HepG2 (cell line): Measurements from ENCODE around the gene BRSK2. TPM values are rescaled to one million over a fixed set of nuclear protein-coding genes. Genes with fewer than 3 reads are reported as not detected.
"Not testable (repeated sequence)": the region's sequence is repeated elsewhere in the genome, so short reads cannot be mapped to it uniquely, and the experiment has no call there.

Experiments used
- ATAC-seq: fragments of 200-7000 bp; cut with Tn5 transposase; 3 replicates; pipeline ENCODE4 v1.9.1; 2020; ENCODE audit warnings: mild to moderate bottlenecking, moderate library complexity
- BruUV-seq: library from RNA; stranded (reverse); fragments of 400-500 nt; replicated peaks from 2 replicates; lab custom pipeline; 2021; lab: Mats Ljungman, UMichigan
- CTCF ChIA-PET: fragments of 300-600 bp; formaldehyde crosslinking; extraction: SDS; loops from one replicate; lab custom pipeline; 2021; ENCODE audit warnings: low total read pairs, inconsistent platforms, low intra/inter-chr PET ratio; lab: Yijun Ruan, JAX
- POLR2A ChIA-PET: fragments of 350-600 bp; sonication (Branson Sonifier 250); formaldehyde crosslinking; loops from one replicate; lab custom pipeline; 2020; ENCODE audit warnings: antibody characterized with exemption, inconsistent platforms; lab: Yijun Ruan, JAX
- DNase-seq: peaks from one replicate; pipeline ENCODE4 v3.0.0-alpha.2; 2015; ENCODE audit warnings: low spot score
- FAIRE-seq: peaks from 3 replicates; lab custom pipeline; 2011; peaks lifted over from hg19 to GRCh38; lab: Jason Lieb, UNC
- H2AFZ ChIP-seq: one replicate; pipeline ENCODE4 v1.6.1; 2011; ENCODE audit warnings: low read length, inconsistent platforms
- H3K27ac ChIP-seq: fragments of 300-600 bp; 3 replicates; pipeline ENCODE4 v1.8.0; 2011; ENCODE audit warnings: mixed run types, mild to moderate bottlenecking, mixed read lengths, low read length, inconsistent platforms; ENCODE audit not compliant: insufficient read depth; ENCODE audit errors: extremely low read length
- H3K27me3 ChIP-seq, 2 experiments: fragments of 200-600 bp in 1 of 2; 2 replicates in 1 of 2; 3 replicates in 1 of 2; pipeline versions ENCODE4 v1.6.0 to v1.8.0; 2011; ENCODE audit warnings: low read length in 2 of 2, mild to moderate bottlenecking in 2 of 2, moderate library complexity in 2 of 2, inconsistent platforms in 1 of 2; ENCODE audit not compliant: insufficient read depth in 2 of 2, control insufficient read depth in 1 of 2
- H3K36me3 ChIP-seq, 2 experiments: fragments of 200-600 bp in 1 of 2; replicated peaks in 1 of 2; 2 replicates in 1 of 2; 3 replicates in 1 of 2; pipeline versions ENCODE4 v1.5.1 to v1.8.0; 2011; ENCODE audit warnings: low read length in 2 of 2, inconsistent platforms in 1 of 2; ENCODE audit not compliant: insufficient read depth in 2 of 2, control insufficient read depth in 1 of 2
- H3K4me1 ChIP-seq: 2 replicates; pipeline ENCODE4 v1.5.1; 2012; ENCODE audit warnings: low read length, inconsistent platforms; ENCODE audit not compliant: insufficient read depth
- H3K4me2 ChIP-seq: 2 replicates; pipeline ENCODE4 v1.6.0; 2011; ENCODE audit warnings: low read depth, low read length, inconsistent platforms
- H3K4me3 ChIP-seq, 3 experiments: fragments of 200-600 bp in 1 of 3; sonication (generic), shearing (Covaris generic) in 1 of 3; replicated peaks in 1 of 3; 2 replicates each; pipeline ENCODE4 v1.5.1; 2011 to 2016; ENCODE audit warnings: low read length in 3 of 3, inconsistent platforms in 2 of 3, low read depth in 2 of 3, mild to moderate bottlenecking in 2 of 3, control low read depth in 1 of 3, mixed read lengths in 1 of 3; ENCODE audit not compliant: insufficient read depth in 1 of 3
- H3K79me2 ChIP-seq: one replicate; pipeline ENCODE4 v1.6.1; 2011; ENCODE audit warnings: low read length, inconsistent platforms; ENCODE audit not compliant: insufficient read depth
- H3K9ac ChIP-seq: 2 replicates; pipeline ENCODE4 v1.6.0; 2011; ENCODE audit warnings: mild to moderate bottlenecking, low read depth, low read length, inconsistent platforms; ENCODE audit not compliant: insufficient read depth
- H3K9me3 ChIP-seq: 2 replicates; pipeline ENCODE4 v1.5.1; 2012; ENCODE audit warnings: mild to moderate bottlenecking, low read length
- H4K20me1 ChIP-seq: 2 replicates; pipeline ENCODE4 v1.6.0; 2011; ENCODE audit warnings: inconsistent platforms, mild to moderate bottlenecking, low read length, moderate library complexity; ENCODE audit not compliant: insufficient read depth
- CEBPB ChIP-seq: IDR thresholded peaks from 2 replicates; pipeline ENCODE4 v1.6.1; 2011; ENCODE audit warnings: low read depth, low read length, improper control_type of control experiment, borderline replicate concordance
- KDM4B ChIP-seq: sonication (generic); formaldehyde crosslinking; IDR thresholded peaks from 2 replicates; pipeline ENCODE4 v1.4.0; 2020; ENCODE audit warnings: missing genetic modification reagents
- KMT2B ChIP-seq: IDR thresholded peaks from 2 replicates; pipeline ENCODE4 v1.6.1; 2016; ENCODE audit warnings: missing genetic modification reagents, missing compliant biosample characterization
- TSC22D2 ChIP-seq: sonication (generic); formaldehyde crosslinking; IDR thresholded peaks from 2 replicates; pipeline ENCODE4 v1.5.1; 2020; ENCODE audit warnings: missing genetic modification reagents, mild to moderate bottlenecking, borderline replicate concordance
- XBP1 ChIP-seq: sonication (generic); formaldehyde crosslinking; IDR thresholded peaks from 2 replicates; pipeline ENCODE4 v1.5.0; 2020; ENCODE audit warnings: missing genetic modification reagents
- ZNF530 ChIP-seq: sonication (generic); formaldehyde crosslinking; IDR thresholded peaks from 2 replicates; pipeline ENCODE4 v1.5.0; 2020; ENCODE audit warnings: low read depth, mild to moderate bottlenecking, missing genetic modification reagents
- WGBS: methylation state at CpG from one replicate; pipeline ENCODE4 v1.1.6; 2017; ENCODE audit warnings: low lambda C conversion rate; 5-methylcytosine and 5-hydroxymethylcytosine counted together
- in situ Hi-C: cut with HindIII; loops from 2 replicates; pipeline ENCODE4 v1.10.0; 2017; ENCODE audit warnings: low pct_unique_long_range_greater_than_20kb; ENCODE audit not compliant: extremely low pct_ligation_motif_present
- intact Hi-C: fragments of 100-400 bp; cut with micrococcal nuclease; formaldehyde crosslinking; loops from one replicate; pipeline ENCODE4 v1.10.0; 2022; ENCODE audit not compliant: unreplicated experiment
- polyA plus RNA-seq, 8 experiments: library from polyadenylated mRNA; depleted of rRNA in 3 of 8; stranded (reverse) in 7 of 8; unstranded in 1 of 8; fragments of >200 nt; fragmentation: Illumina TruSeq in 4 of 8; extraction: Trizol in 4 of 8; gene quantifications; 2 replicates each; pipeline versions ENCODE4 v1.2.1 to v1.2.3, GENCODE V29; 2011 to 2016; ENCODE audit warnings: low read depth in 4 of 8, missing spikeins in 1 of 8, mixed read lengths in 1 of 8; ENCODE audit not compliant: insufficient read depth in 1 of 8
- total RNA-seq, 5 experiments: library from RNA; depleted of rRNA; stranded (reverse); fragments of >200 nt; fragmentation: Illumina TruSeq; extraction: Trizol; gene quantifications; 2 replicates each; pipeline ENCODE4 v1.2.3, GENCODE V29; 2016; ENCODE audit warnings: low read depth in 1 of 5

Gene BRSK2
- total and polyA plus RNA-seq, 2 of the 13 experiments (the other 11 are each of a cell fraction or from before 2014, with no cell fraction given), result 0.74 to 1.1 TPM

DNA sequence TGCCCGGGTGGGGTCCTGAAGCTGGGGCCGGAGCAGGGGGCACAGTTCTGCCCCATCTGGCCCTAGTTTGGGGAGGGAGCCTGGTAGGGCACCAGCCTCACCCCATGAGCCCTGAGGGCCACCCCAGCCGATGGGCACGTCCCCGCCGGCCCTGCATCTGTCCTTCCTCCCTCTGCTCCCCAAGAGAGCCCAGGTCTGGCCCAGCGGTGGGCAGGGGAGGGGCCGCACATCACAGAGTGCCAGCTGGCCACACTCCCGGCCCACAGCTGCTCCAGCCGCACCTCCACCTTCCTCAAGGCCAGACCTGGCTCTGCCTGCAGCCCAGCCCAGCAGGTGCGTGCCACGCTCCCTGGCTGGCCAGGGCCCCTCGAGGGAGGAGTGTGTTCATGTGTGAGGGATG is 21.6 kb downstream of the BRSK2 start:
- no peaks in the 10 kb centered on the region for H3K79me2 ChIP-seq
- no peaks in the 10 kb centered on the region for H3K36me3 ChIP-seq
- DNase-seq, result no peak
- FAIRE-seq, result no peak
- intact Hi-C loops (no loop called here), in situ Hi-C loops (no loop called here)
- CTCF ChIA-PET, result no interaction called here
- no CpG with 5 or more reads among the region's 13 CpGs for WGBS
- no peaks in the 10 kb centered on the region for H3K4me1 ChIP-seq
- H4K20me1 ChIP-seq, result 0 out of 2 replicates have a peak, but pooled peaks cover 3% of the 10 kb centered on the region
- H3K9ac ChIP-seq, result no peak overlapping the region
- POLR2A ChIA-PET, result no interaction called here
- no peak overlapping the region for H2AFZ ChIP-seq
- no peak overlapping the region for H3K27ac ChIP-seq
- BruUV-seq, result no TSS peak
- H3K9me3 ChIP-seq, result peaks cover 2% of the 10 kb centered on the region; the same call in 1 of the 2 replicates
- no peak for TF ChIP-seq KDM4B (CRISPR knock-in tag)
- TF ChIP-seq TSC22D2 (CRISPR knock-in tag), result no peak
- no peak for TF ChIP-seq XBP1
- no peak for TF ChIP-seq CEBPB
- no peak for TF ChIP-seq KMT2B (CRISPR knock-in tag)
- no peak for TF ChIP-seq ZNF530 (CRISPR knock-in tag)
- no peak overlapping the region for H3K4me2 ChIP-seq
- ATAC-seq, result no peak
- H3K4me3 ChIP-seq, result no peak overlapping the region
- H3K27me3 ChIP-seq, result peaks cover 4 to 31% of the 10 kb centered on the region in 2 experiments; a peak in 4 of 5 replicates

GRCh38 chr11:1411739-1412138 is 22.0 kb downstream of the BRSK2 start:
- H3K27me3 ChIP-seq, result peaks cover 3 to 28% of the 10 kb centered on the region in 2 experiments; a peak in 4 of 5 replicates
- H4K20me1 ChIP-seq, H3K36me3 ChIP-seq, POLR2A ChIA-PET, BruUV-seq, H3K79me2 ChIP-seq, in situ Hi-C loops, H3K9me3 ChIP-seq, H3K4me1 ChIP-seq, FAIRE-seq, H3K27ac ChIP-seq, H2AFZ ChIP-seq, H3K4me3 ChIP-seq, DNase-seq, H3K9ac ChIP-seq, intact Hi-C loops, H3K4me2 ChIP-seq, ATAC-seq, CTCF ChIA-PET: not testable (repeated sequence)
- WGBS, result 100% methylated on average over 1 of the region's 27 CpGs
